Pons (tissue), 1 donor: Measurements from ENCODE around the gene PRXL2B.

Experiments
- DNase-seq: peaks from one replicate; pipeline ENCODE4 v3.0.0-alpha.2; 2016; ENCODE audit warnings: low spot score

PRXL2B gene

DNA sequence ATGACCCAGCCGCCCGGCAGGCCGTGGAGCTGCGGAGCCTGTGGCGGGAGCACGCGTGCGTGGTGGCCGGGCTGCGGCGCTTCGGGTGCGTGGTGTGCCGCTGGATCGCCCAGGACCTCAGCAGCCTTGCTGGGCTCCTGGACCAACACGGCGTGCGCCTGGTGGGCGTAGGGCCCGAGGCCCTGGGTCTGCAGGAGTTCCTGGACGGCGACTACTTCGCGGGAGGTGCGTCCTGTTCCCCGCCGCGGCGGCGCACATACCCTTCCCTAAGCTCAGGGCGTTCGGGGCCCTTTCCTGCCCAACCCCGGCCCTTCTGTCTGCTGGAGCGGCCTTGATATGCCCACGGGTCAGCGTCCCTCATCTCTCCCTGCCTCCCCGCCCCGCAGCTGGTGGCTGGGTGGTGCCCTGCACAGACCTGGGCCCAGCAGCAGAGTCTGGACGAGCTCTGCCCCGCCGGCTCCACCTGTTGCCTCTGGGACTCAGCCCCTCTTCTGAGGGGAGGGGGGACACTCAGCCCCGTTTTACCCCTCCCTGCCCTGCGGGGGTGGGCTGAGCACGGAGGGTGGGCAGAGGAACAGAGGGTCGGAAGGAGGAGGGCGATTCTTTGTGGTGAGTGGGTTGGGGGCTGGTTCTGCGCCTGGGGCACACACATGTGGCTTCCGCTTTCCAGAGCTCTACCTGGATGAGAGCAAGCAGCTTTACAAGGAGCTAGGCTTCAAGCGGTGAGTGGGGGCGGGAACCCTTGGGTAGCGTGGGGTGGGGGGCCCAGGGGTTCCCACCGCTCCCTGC lies 688 bp downstream of the PRXL2B start:
- DNase-seq: peak; percentile 9

- DNase-seq: no peak
These were observed 1.4 kb downstream of the PRXL2B start for GRCh38 chr1:2587860-2588571.

- DNase-seq: no peak
These were observed 2.3 kb downstream of the PRXL2B start for GRCh38 chr1:2588661-2589430.

DNA sequence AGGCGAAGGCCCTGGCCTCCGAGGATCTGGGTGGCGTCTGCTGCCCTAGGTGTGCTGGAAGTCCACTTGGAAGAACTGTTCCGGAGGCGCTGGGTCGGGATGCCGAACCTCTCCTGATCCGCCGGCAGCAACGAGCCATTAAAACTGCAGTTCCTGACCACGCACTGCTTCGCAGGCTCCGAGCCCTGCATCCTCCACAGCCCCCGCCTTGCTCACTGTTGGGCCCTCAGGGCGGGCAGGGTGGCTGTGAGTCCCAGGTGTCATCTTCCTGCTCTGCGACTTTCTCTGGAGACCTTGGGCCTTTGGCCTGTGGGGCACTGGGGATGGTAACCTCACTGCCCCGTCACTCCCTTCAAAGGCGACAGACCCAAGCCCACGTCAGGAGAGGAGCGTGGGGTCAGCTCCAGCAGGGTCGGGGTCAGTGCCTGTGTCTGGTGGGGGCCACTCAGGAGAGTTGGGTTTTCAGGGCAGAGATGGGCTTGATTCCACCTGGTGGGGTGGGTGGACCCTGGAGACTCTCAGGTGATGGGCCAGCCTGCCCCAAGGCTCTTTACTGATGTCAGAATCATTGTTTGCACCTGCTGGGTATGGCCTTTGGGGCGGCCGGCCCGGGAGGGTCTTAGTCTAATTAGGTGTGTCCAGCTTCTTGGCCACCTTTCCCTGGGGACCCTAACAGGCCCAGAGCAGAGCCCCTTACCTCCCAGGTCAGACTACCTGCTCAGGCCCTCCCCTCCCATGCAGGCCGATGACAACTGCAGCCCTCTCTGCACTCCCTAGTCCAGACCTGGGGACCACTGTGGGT lies 3.1 kb downstream of the PRXL2B start:
- no peak for DNase-seq

- no peak for DNase-seq
These were observed 3.9 kb downstream of the PRXL2B start for GRCh38 chr1:2590233-2591141.

- no peak for DNase-seq
These were observed 4.6 kb downstream of the PRXL2B start for GRCh38 chr1:2591233-2591580.

DNA sequence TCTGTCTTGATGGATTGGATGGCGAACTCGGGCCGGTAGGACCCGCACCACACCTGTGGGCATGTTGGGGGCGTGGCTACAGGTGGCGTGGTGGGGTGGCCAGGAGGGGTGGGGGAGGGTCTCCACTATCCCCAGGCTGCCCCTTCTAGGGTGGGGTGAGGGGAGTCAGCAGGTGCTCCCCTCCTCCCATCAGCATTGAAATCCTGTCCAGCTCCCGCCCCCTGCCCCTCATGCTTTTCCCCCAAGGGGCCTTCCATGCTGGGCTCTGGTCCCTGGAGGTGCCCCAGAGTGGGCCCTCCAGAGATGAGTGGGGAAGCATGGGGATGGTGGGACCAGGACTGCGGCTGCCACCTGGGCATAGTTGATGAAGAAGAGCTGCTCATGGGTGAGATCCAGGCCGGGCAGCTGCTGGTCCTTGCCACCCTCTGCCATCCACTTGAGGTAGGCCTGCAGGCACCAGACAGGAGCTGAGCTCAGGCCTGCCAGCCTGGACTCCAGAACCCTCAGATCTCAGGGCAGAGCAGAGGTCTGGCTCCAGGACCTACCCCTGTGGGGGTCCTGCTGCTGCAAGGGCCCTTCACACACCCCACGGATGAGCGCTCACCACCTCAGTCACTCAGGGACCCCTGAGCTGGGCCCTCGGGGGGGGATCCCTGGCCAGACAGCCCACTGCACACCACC lies 5.1 kb downstream of the PRXL2B start:
- DNase-seq: no peak

DNA sequence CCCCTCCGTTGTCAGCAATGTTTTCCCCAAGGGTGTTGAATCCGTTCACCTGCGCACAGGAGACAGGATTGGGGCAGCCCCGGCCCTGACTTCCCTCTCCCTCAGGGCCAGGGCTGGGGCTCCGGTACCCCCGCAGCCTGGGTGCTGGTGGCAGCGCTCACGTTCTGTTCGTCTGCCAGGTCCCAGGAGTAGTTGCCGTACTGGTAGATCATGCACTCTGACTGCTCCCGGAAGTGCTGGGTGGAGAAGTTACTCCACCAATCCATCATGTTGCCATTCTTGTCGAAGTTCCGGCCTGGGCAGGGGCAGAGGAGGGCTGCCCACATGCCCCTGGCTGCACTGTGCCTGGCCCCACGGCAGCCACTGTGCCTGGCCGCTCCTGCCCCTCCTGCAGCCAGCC lies 6.1 kb downstream of the PRXL2B start:
- DNase-seq: no peak

GRCh38 chr1:2593251-2593878 lies 6.8 kb downstream of the PRXL2B start:
- no peak for DNase-seq

- no peak for DNase-seq
These were observed 7.5 kb downstream of the PRXL2B start for GRCh38 chr1:2594001-2594640.

- no peak for DNase-seq
These were observed 8.1 kb downstream of the PRXL2B start for GRCh38 chr1:2594641-2595131.

GRCh38 chr1:2595261-2595811 lies 8.8 kb downstream of the PRXL2B start:
- DNase-seq: no peak

GRCh38 chr1:2595812-2596529 lies 9.4 kb downstream of the PRXL2B start:
- no peak for DNase-seq

- DNase-seq: no peak
These were observed 10.2 kb downstream of the PRXL2B start for GRCh38 chr1:2596530-2597333.

- DNase-seq: no peak
These were observed 11.1 kb downstream of the PRXL2B start for GRCh38 chr1:2597441-2598328.

- DNase-seq: no peak
These were observed 11.9 kb downstream of the PRXL2B start for GRCh38 chr1:2598329-2598931.
